Measurements from ENCODE around the gene MYOCD.

The MYOCD gene

DNA sequence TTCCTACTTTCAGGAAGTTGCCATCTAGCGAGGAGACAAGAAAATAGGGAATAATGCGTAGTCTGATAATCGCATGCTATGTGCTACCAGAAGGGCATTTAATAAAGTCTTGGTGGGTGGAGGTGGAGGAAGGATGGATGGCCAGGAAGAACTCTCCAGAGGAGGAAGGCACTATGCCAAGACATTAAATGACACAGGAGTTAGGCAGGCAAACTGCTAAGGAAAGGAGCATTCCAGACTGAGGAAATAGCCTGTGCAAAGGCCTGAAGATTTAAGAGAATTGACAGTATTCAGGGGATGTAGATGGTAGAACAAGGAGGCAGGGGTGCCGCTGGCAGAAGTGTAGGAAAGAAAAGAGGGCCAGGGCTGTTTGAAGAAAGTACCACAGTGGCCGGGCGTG is 104.3 kb downstream of the MYOCD start:
- TF ChIP-seq, protein P1, sequence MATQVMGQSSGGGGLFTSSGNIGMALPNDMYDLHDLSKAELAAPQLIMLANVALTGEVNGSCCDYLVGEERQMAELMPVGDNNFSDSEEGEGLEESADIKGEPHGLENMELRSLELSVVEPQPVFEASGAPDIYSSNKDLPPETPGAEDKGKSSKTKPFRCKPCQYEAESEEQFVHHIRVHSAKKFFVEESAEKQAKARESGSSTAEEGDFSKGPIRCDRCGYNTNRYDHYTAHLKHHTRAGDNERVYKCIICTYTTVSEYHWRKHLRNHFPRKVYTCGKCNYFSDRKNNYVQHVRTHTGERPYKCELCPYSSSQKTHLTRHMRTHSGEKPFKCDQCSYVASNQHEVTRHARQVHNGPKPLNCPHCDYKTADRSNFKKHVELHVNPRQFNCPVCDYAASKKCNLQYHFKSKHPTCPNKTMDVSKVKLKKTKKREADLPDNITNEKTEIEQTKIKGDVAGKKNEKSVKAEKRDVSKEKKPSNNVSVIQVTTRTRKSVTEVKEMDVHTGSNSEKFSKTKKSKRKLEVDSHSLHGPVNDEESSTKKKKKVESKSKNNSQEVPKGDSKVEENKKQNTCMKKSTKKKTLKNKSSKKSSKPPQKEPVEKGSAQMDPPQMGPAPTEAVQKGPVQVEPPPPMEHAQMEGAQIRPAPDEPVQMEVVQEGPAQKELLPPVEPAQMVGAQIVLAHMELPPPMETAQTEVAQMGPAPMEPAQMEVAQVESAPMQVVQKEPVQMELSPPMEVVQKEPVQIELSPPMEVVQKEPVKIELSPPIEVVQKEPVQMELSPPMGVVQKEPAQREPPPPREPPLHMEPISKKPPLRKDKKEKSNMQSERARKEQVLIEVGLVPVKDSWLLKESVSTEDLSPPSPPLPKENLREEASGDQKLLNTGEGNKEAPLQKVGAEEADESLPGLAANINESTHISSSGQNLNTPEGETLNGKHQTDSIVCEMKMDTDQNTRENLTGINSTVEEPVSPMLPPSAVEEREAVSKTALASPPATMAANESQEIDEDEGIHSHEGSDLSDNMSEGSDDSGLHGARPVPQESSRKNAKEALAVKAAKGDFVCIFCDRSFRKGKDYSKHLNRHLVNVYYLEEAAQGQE (IDR thresholded peaks at IDR 0.05; ENCODE audit: insufficient read depth in 1 of 2, low read depth in 2 of 2, low read length in 2 of 2), result no peak
- TF ChIP-seq FOXP2 (optimal IDR thresholded peaks at IDR 0.05; ENCODE audit: borderline replicate concordance, extremely low read depth, extremely low read length, insufficient read depth) (no peak), TAF1 (IDR thresholded peaks at IDR 0.05; ENCODE audit: borderline replicate concordance, insufficient read depth, low read length) (no peak), SIN3A (IDR thresholded peaks at IDR 0.05; ENCODE audit: borderline replicate concordance, insufficient read depth, low read length) (no peak), POLR2AphosphoS5 (IDR thresholded peaks at IDR 0.05; ENCODE audit: low read depth, low read length) (no peak)

DNA sequence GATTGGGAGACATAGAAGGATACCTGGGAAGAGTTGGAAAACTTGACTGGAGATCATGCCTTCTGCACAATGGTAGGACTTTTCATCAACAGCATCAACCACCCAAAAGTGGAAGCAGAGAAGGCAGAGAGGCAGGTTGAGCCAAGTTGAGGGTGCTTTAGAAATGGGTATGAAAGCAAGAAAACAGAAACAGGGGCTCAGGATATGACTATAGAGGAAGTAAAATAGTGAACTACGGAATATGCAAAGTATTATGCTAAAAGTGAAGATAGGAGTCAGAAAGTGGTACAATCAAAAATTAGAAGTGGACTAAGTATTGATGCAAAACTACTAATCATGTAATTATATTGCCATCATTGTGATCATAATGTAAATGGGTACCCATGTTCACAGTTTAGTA is 107.5 kb downstream of the MYOCD start:
- TF ChIP-seq POLR2AphosphoS5 (IDR thresholded peaks at IDR 0.05; ENCODE audit: low read depth, low read length) (no peak), FOXP2 (optimal IDR thresholded peaks at IDR 0.05; ENCODE audit: borderline replicate concordance, extremely low read depth, extremely low read length, insufficient read depth) (no peak), SIN3A (IDR thresholded peaks at IDR 0.05; ENCODE audit: borderline replicate concordance, insufficient read depth, low read length) (no peak), TAF1 (IDR thresholded peaks at IDR 0.05; ENCODE audit: borderline replicate concordance, insufficient read depth, low read length) (no peak)
- TF ChIP-seq, protein P1 (IDR thresholded peaks at IDR 0.05; ENCODE audit: insufficient read depth in 1 of 2, low read depth in 2 of 2, low read length in 2 of 2), result no peak

DNA sequence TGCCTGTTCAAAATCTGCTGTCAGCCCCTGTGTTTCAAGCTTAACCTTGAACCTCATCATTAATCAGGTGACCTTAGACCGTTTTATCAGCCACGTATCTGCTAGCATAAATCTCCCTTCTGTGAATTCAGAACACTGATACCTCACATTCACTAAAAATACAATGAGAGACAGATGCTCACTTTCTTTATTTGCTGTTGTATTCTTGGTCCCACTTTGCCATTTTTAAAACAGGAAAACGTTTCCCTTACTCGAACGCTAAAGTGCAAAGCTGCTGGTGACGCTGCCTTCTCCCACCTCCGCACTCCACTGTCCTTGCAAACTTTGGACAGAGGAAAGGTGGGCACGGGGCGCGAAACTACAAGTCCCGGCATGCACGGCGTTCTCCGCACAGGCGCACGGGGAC is 123.4 kb downstream of the MYOCD start:
- TF ChIP-seq, protein P1 (IDR thresholded peaks at IDR 0.05; ENCODE audit: insufficient read depth in 1 of 2, low read depth in 2 of 2, low read length in 2 of 2), result peak; percentile 39 to 78; a peak in 2 of 4 replicates
- no peak for TF ChIP-seq TAF1 (IDR thresholded peaks at IDR 0.05; ENCODE audit: borderline replicate concordance, insufficient read depth, low read length)

DNA sequence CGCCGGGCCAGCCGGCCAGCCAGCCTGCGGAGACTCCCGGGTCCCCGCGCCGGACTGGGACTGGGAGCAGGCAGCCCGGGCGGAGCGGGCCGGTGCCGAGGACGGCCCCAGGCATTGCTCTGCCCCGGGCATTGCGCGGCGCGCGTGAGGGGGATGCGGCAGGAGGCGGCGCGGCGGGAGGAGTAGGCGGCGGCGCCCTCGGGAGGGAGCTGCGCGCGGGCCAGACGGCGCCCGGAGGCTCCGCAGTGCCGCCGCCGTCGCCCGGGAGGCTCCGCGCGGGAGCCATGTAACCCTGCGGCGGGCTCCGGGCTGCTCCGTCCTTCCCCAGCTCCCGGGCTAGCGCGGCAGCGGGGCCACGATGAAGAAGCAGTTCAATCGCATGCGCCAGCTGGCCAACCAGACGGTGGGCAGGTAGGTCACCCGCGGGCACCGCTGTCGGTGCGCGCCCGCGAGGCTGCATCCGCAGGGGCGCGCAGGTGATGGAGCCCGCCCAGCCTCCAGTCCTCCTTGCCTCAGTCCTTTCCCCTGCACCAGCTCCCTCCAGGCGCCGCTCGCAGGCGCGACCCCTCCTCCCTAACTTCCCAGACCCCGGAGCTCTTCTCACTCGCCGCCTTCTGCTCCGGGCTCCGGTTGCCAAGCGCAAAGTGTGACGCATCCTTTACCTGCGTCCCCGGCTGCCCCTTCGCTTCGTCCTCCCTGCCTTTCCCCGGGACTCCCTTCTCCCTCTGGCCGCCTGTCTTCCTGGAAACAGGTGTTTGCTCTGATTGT is 124.0 kb downstream of the MYOCD start, which contains the start of gene ARHGAP44:
ARHGAP44 (plus strand) TSS at position 18 of the 768 bp plus-strand sequence; CDS start at position 359, 341 bp downstream.
- TF ChIP-seq POLR2AphosphoS5 (IDR thresholded peaks at IDR 0.05; ENCODE audit: low read depth, low read length) (no peak), TAF1 (IDR thresholded peaks at IDR 0.05; ENCODE audit: borderline replicate concordance, insufficient read depth, low read length) (no peak), SIN3A (IDR thresholded peaks at IDR 0.05; ENCODE audit: borderline replicate concordance, insufficient read depth, low read length) (no peak), FOXP2 (optimal IDR thresholded peaks at IDR 0.05; ENCODE audit: borderline replicate concordance, extremely low read depth, extremely low read length, insufficient read depth) (no peak)
- TF ChIP-seq, protein P1 (IDR thresholded peaks at IDR 0.05; ENCODE audit: insufficient read depth in 1 of 2, low read depth in 2 of 2, low read length in 2 of 2), result no peak

Measured in PFSK-1 (cell line).